H1 (cell line): ENCODE data around the gene CTNND2. TPM values are rescaled to one million over a fixed set of nuclear protein-coding genes. Genes with fewer than 3 reads are reported as not detected.

Source experiments
- CTCF ChIA-PET: fragments of 300-600 bp; sonication (Branson Sonifier 250); formaldehyde crosslinking; loops from one replicate; lab custom pipeline; 2021; ENCODE audit not compliant: partially characterized antibody; lab: Charles Lee
- POLR2A ChIA-PET: fragments of 300-600 bp; sonication (Branson Sonifier 250); formaldehyde crosslinking; loops from one replicate; lab custom pipeline; 2021; ENCODE audit warnings: inconsistent platforms; ENCODE audit not compliant: partially characterized antibody; lab: Charles Lee
- DNase-seq, 2 experiments: peaks; one replicate each; pipeline versions ENCODE4 v3.0.0 to v3.0.0-alpha.2; 2010 to 2022; ENCODE audit warnings: low spot score in 2 of 2, low read depth in 1 of 2, mixed read lengths in 1 of 2
- FAIRE-seq: peaks from 2 replicates; lab custom pipeline; 2011; peaks lifted over from hg19 to GRCh38; lab: Jason Lieb, UNC
- H2AFZ ChIP-seq: 2 replicates; pipeline ENCODE4 v1.8.1; 2012; ENCODE audit warnings: low read length, inconsistent platforms
- H2AK5ac ChIP-seq: 2 replicates; pipeline ENCODE4 v1.6.1; 2013; ENCODE audit warnings: low read depth, low read length
- H2BK120ac ChIP-seq: replicated peaks from 2 replicates; pipeline ENCODE3; 2013; ENCODE audit warnings: low read depth, low read length, inconsistent platforms
- H2BK12ac ChIP-seq: 2 replicates; pipeline ENCODE4 v1.6.1; 2013; ENCODE audit warnings: low read depth, low read length
- H2BK15ac ChIP-seq: 2 replicates; pipeline ENCODE4 v1.6.1; 2013; ENCODE audit warnings: low read length
- H2BK20ac ChIP-seq: 2 replicates; pipeline ENCODE4 v1.6.1; 2013; ENCODE audit warnings: low read length
- H2BK5ac ChIP-seq: 2 replicates; pipeline ENCODE4 v1.6.1; 2013; ENCODE audit warnings: low read depth, low read length
- H3K14ac ChIP-seq: 2 replicates; pipeline ENCODE4 v1.6.1; 2013; ENCODE audit warnings: inconsistent platforms; ENCODE audit not compliant: insufficient read length
- H3K18ac ChIP-seq: 2 replicates; pipeline ENCODE4 v1.6.1; 2013; ENCODE audit warnings: low read length; ENCODE audit errors: extremely low read depth
- H3K23ac ChIP-seq: 2 replicates; pipeline ENCODE4 v1.6.1; 2013; ENCODE audit warnings: inconsistent platforms; ENCODE audit not compliant: insufficient read length
- H3K23me2 ChIP-seq: 2 replicates; pipeline ENCODE4 v1.6.1; 2013; ENCODE audit warnings: low read depth, low read length
- H3K27ac ChIP-seq: 2 replicates; pipeline ENCODE4 v1.6.1; 2011; ENCODE audit warnings: low read depth, low read length, inconsistent platforms
- H3K27me3 ChIP-seq, 4 experiments: replicated peaks in 1 of 4; 1 replicate in 1 of 4; 2 replicates in 3 of 4; pipeline versions ENCODE4 v1.6.1 to v1.8.1; 2011 to 2013; ENCODE audit warnings: low read length in 3 of 4, mild to moderate bottlenecking in 3 of 4, inconsistent platforms in 2 of 4, mixed read lengths in 2 of 4, moderate library complexity in 1 of 4; ENCODE audit not compliant: control insufficient read depth in 3 of 4, insufficient read depth in 3 of 4; ENCODE audit errors: extremely low read depth in 1 of 4
- H3K36me3 ChIP-seq, 4 experiments: 2 replicates each; pipeline versions ENCODE4 v1.6.1 to v1.8.1; 2011 to 2013; ENCODE audit warnings: mild to moderate bottlenecking in 4 of 4, low read length in 3 of 4, moderate library complexity in 2 of 4, control low read depth in 1 of 4, inconsistent platforms in 1 of 4; ENCODE audit not compliant: insufficient read depth in 4 of 4, control insufficient read depth in 2 of 4
- H3K4ac ChIP-seq: replicated peaks from 2 replicates; pipeline ENCODE3; 2013; ENCODE audit warnings: low read length, low read depth, mixed read lengths, inconsistent platforms; ENCODE audit not compliant: insufficient read length
- H3K4me1 ChIP-seq, 4 experiments: replicated peaks in 1 of 4; 1 replicate in 1 of 4; 2 replicates in 3 of 4; pipeline versions ENCODE4 v1.6.1 to v1.8.1; 2011 to 2013; ENCODE audit warnings: low read length in 3 of 4, inconsistent platforms in 2 of 4, mixed read lengths in 1 of 4; ENCODE audit not compliant: insufficient read depth in 4 of 4, control insufficient read depth in 3 of 4
- H3K4me2 ChIP-seq, 2 experiments: 2 replicates each; pipeline versions ENCODE4 v1.6.1 to v1.8.1; 2011 to 2013; ENCODE audit warnings: low read depth in 2 of 2, low read length in 2 of 2, control low read depth in 1 of 2, inconsistent platforms in 1 of 2, mild to moderate bottlenecking in 1 of 2; ENCODE audit not compliant: insufficient read depth in 1 of 2
- H3K4me3 ChIP-seq, 4 experiments: fragments of 200-600, 300-600 bp in 1 of 4; sonication (generic), shearing (Covaris generic), sonication (Bioruptor Twin) in 1 of 4; 2 replicates each; pipeline versions ENCODE4 v1.5.1 to v1.8.1; 2011 to 2016; ENCODE audit warnings: low read length in 4 of 4, low read depth in 3 of 4, control low read depth in 2 of 4, inconsistent platforms in 2 of 4, mild to moderate bottlenecking in 2 of 4, mixed read lengths in 1 of 4, moderate library complexity in 1 of 4; ENCODE audit not compliant: insufficient read depth in 2 of 4; ENCODE audit errors: extremely low read depth in 1 of 4
- H3K56ac ChIP-seq: replicated peaks from 2 replicates; pipeline ENCODE3; 2013; ENCODE audit warnings: low read depth, mild to moderate bottlenecking, mixed read lengths, low read length, inconsistent platforms; ENCODE audit not compliant: insufficient read length
- H3K79me1 ChIP-seq: 2 replicates; pipeline ENCODE4 v1.6.1; 2013; ENCODE audit warnings: low read depth, low read length, control low read depth
- H3K79me2 ChIP-seq, 2 experiments: 2 replicates each; pipeline versions ENCODE4 v1.6.1 to v1.8.1; 2012 to 2013; ENCODE audit warnings: low read length in 2 of 2, mild to moderate bottlenecking in 2 of 2, inconsistent platforms in 1 of 2; ENCODE audit not compliant: insufficient read depth in 2 of 2, control insufficient read depth in 1 of 2
- H3K9ac ChIP-seq, 4 experiments: replicated peaks in 1 of 4; 1 replicate in 1 of 4; 2 replicates in 3 of 4; pipeline versions ENCODE4 v1.6.1 to v1.8.1; 2011 to 2013; ENCODE audit warnings: low read depth in 3 of 4, low read length in 3 of 4, control low read depth in 2 of 4, mild to moderate bottlenecking in 2 of 4, moderate library complexity in 2 of 4, inconsistent platforms in 1 of 4; ENCODE audit errors: extremely low read depth in 1 of 4
- H3K9me3 ChIP-seq, 2 experiments: 2 replicates each; pipeline versions ENCODE4 v1.6.1 to v1.8.1; 2012 to 2013; ENCODE audit warnings: mild to moderate bottlenecking in 2 of 2, moderate library complexity in 2 of 2, control low read depth in 1 of 2, inconsistent platforms in 1 of 2, low read depth in 1 of 2, low read length in 1 of 2, mixed read lengths in 1 of 2; ENCODE audit not compliant: insufficient read depth in 2 of 2
- H4K20me1 ChIP-seq, 2 experiments: replicated peaks in 1 of 2; 2 replicates each; pipeline versions ENCODE3 to v1.8.1; 2011 to 2013; ENCODE audit warnings: inconsistent platforms in 2 of 2, low read length in 2 of 2, mild to moderate bottlenecking in 1 of 2; ENCODE audit not compliant: insufficient read depth in 2 of 2, control insufficient read depth in 1 of 2
- H4K5ac ChIP-seq: 2 replicates; pipeline ENCODE4 v1.6.1; 2013; ENCODE audit warnings: low read length, low read depth, mixed read lengths, inconsistent platforms; ENCODE audit not compliant: insufficient read length
- H4K8ac ChIP-seq: 2 replicates; pipeline ENCODE4 v1.8.0; 2013; ENCODE audit warnings: mild to moderate bottlenecking, moderate library complexity, low read length, inconsistent platforms; ENCODE audit not compliant: insufficient read depth; ENCODE audit errors: extremely low read depth
- H4K91ac ChIP-seq: replicated peaks from 2 replicates; pipeline ENCODE3; 2013; ENCODE audit warnings: low read length, mixed read lengths, inconsistent platforms; ENCODE audit not compliant: insufficient read length
- BACH1 ChIP-seq: IDR thresholded peaks from 2 replicates; pipeline ENCODE4 v1.6.1; 2012; ENCODE audit warnings: low read length, improper control_type of control experiment
- CREB1 ChIP-seq: IDR thresholded peaks from 2 replicates; pipeline ENCODE4 v1.6.1; 2012; ENCODE audit warnings: inconsistent platforms
- CTBP2 ChIP-seq: IDR thresholded peaks from 2 replicates; pipeline ENCODE4 v1.7.0; 2011; ENCODE audit warnings: borderline replicate concordance, mild to moderate bottlenecking, moderate library complexity, mixed read lengths, low read length; ENCODE audit not compliant: insufficient read depth, insufficient read length
- EGR1 ChIP-seq: IDR thresholded peaks from 2 replicates; pipeline ENCODE4 v1.6.1; 2011; ENCODE audit warnings: low read depth, low read length, borderline replicate concordance
- EP300 ChIP-seq, 2 experiments: IDR thresholded peaks; 1 replicate in 1 of 2; 2 replicates in 1 of 2; pipeline ENCODE4 v1.6.1; 2011 to 2012; ENCODE audit warnings: low read depth in 2 of 2, low read length in 2 of 2, mild to moderate bottlenecking in 2 of 2, borderline replicate concordance in 1 of 2, inconsistent platforms in 1 of 2, moderate library complexity in 1 of 2
- GTF2F1 ChIP-seq: IDR thresholded peaks from 2 replicates; pipeline ENCODE4 v1.6.1; 2012; ENCODE audit warnings: low read depth, low read length, improper control_type of control experiment, borderline replicate concordance
- HDAC6 ChIP-seq: IDR thresholded peaks from one replicate; pipeline ENCODE4 v1.7.1; 2012; ENCODE audit warnings: low read depth, mild to moderate bottlenecking, inconsistent platforms, low read length, moderate library complexity
- KDM4A ChIP-seq: IDR thresholded peaks from one replicate; pipeline ENCODE4 v1.7.1; 2012; ENCODE audit warnings: low read depth, mild to moderate bottlenecking, moderate library complexity, low read length, inconsistent platforms; ENCODE audit not compliant: severe bottlenecking
- RAD21 ChIP-seq, 2 experiments: IDR thresholded peaks in 1 of 2; conservative IDR thresholded peaks in 1 of 2; 2 replicates each; pipeline ENCODE4 v1.6.1; 2011; ENCODE audit warnings: low read depth in 2 of 2, low read length in 2 of 2, improper control_type of control experiment in 1 of 2, inconsistent platforms in 1 of 2, mild to moderate bottlenecking in 1 of 2, moderate library complexity in 1 of 2
- RBBP5 ChIP-seq: IDR thresholded peaks from 2 replicates; pipeline ENCODE4 v1.7.1; 2012; ENCODE audit warnings: low read depth, mild to moderate bottlenecking, inconsistent platforms, low read length, moderate library complexity, borderline replicate concordance
- RFX5 ChIP-seq: IDR thresholded peaks from 2 replicates; pipeline ENCODE4 v1.6.1; 2011; ENCODE audit warnings: low read depth, low read length, improper control_type of control experiment, borderline replicate concordance
- SAP30 ChIP-seq: fragments of 300-600 bp; sonication (generic); IDR thresholded peaks from 2 replicates; pipeline ENCODE4 v1.7.1; 2012; ENCODE audit warnings: low read length, moderate library complexity, mild to moderate bottlenecking, inconsistent platforms; ENCODE audit not compliant: insufficient read depth, insufficient replicate concordance
- SRF ChIP-seq: IDR thresholded peaks from 2 replicates; pipeline ENCODE4 v1.6.1; 2011; ENCODE audit warnings: mild to moderate bottlenecking, low read depth, low read length, moderate library complexity
- TBP ChIP-seq: IDR thresholded peaks from 2 replicates; pipeline ENCODE4 v1.6.1; 2011; ENCODE audit warnings: low read depth, low read length, improper control_type of control experiment
- TEAD4 ChIP-seq: IDR thresholded peaks from 2 replicates; pipeline ENCODE4 v1.6.1; 2012; ENCODE audit warnings: low read depth, low read length, inconsistent platforms, mixed read lengths
- WGBS, 2 experiments: shearing (Covaris generic) in 1 of 2; methylation state at CpG; one replicate each; pipeline versions ENCODE4 v1.1.6 to v1.1.7; 2013 to 2015; ENCODE audit warnings: low lambda C conversion rate in 2 of 2, mixed read lengths in 2 of 2, inconsistent platforms in 1 of 2, low coverage in 1 of 2, missing lambda C conversion rate in 1 of 2; ENCODE audit not compliant: insufficient replicate concordance in 2 of 2, insufficient coverage in 1 of 2, insufficient read length in 1 of 2; ENCODE audit errors: extremely low coverage in 1 of 2, missing lambda C conversion rate in 1 of 2; 5-methylcytosine and 5-hydroxymethylcytosine counted together
- polyA plus RNA-seq, 7 experiments: library from polyadenylated mRNA; depleted of rRNA in 3 of 7; stranded (reverse) in 5 of 7; unstranded in 2 of 7; fragments of >200 nt in 5 of 7; fragments of 200-250 nt in 2 of 7; gene quantifications; 1 replicate in 5 of 7; 2 replicates in 1 of 7; 4 replicates in 1 of 7; pipeline versions ENCODE4 v1.2.1 to v1.2.3, GENCODE V29; 2011 to 2013; ENCODE audit warnings: missing spikeins in 2 of 7, mixed read lengths in 2 of 7
- total RNA-seq: library from RNA; stranded (reverse); fragmentation: NEBNext Ultra II Directional; extraction: Animal tissue kit (Norgen Biotek cat#: 25700); gene quantifications from 2 replicates; pipeline ENCODE4 v1.2.1, GENCODE V29; 2021

Gene CTNND2
- total and polyA plus RNA-seq, 2 of the 8 experiments (the other 6 are each of a cell fraction or from before 2014, with no cell fraction given), result 7.4 to 14.2 TPM

- no peak for DNase-seq
- no peak overlapping the region for H3K14ac ChIP-seq
- H3K9me3 ChIP-seq, result no peaks in the 10 kb centered on the region
- H3K4me1 ChIP-seq, result no peaks in the 10 kb centered on the region
- no peak overlapping the region for H3K27ac ChIP-seq
- H3K36me3 ChIP-seq, result no peaks in the 10 kb centered on the region; a peak in 1 of 8 replicates
- CTCF ChIA-PET, result no interaction called here
- no peaks in the 10 kb centered on the region for H3K79me2 ChIP-seq
- H4K91ac ChIP-seq, result no peak overlapping the region
- H4K20me1 ChIP-seq, result no peaks in the 10 kb centered on the region
- POLR2A ChIA-PET, result no interaction called here
- H3K9ac ChIP-seq, result no peak overlapping the region
- no peak overlapping the region for H2AFZ ChIP-seq
- no peaks in the 10 kb centered on the region for H3K27me3 ChIP-seq
- no peak for TF ChIP-seq GTF2F1
- no peak for TF ChIP-seq TEAD4
- no peak for TF ChIP-seq KDM4A
- no peak for TF ChIP-seq EP300 (IDR thresholded peaks at IDR 0.05; ENCODE audit: borderline replicate concordance in 1 of 2, low read depth in 2 of 2, low read length in 2 of 2)
- TF ChIP-seq SRF, result no peak
- TF ChIP-seq RFX5, result no peak
- TF ChIP-seq EGR1, result no peak
- no peak for TF ChIP-seq HDAC6
- no peak for TF ChIP-seq TBP
- TF ChIP-seq CREB1, result no peak
- TF ChIP-seq CTBP2, result no peak
- no peak for TF ChIP-seq BACH1
- TF ChIP-seq SAP30, result no peak
- TF ChIP-seq RAD21 (IDR thresholded peaks at IDR 0.05 in 1 of 2, conservative IDR thresholded peaks at IDR 0.05 in 1 of 2; ENCODE audit: low read depth in 2 of 2, low read length in 2 of 2), result no peak
- no peak for TF ChIP-seq RBBP5
- no peak overlapping the region for H2BK20ac ChIP-seq
- H3K79me1 ChIP-seq, result no peaks in the 10 kb centered on the region
- H3K23ac ChIP-seq, result no peak overlapping the region
- H2AK5ac ChIP-seq, result no peak overlapping the region
- no peak overlapping the region for H4K8ac ChIP-seq
- H2BK12ac ChIP-seq, result no peak overlapping the region
- no peak overlapping the region for H3K4me3 ChIP-seq
- H2BK15ac ChIP-seq, result no peak overlapping the region
- no peak overlapping the region for H3K56ac ChIP-seq
- FAIRE-seq, result no peak
- H3K18ac ChIP-seq, result no peak overlapping the region
- no peak overlapping the region for H4K5ac ChIP-seq
- no peak overlapping the region for H3K4me2 ChIP-seq
- H2BK120ac ChIP-seq, result no peak overlapping the region
- 90% methylated on average over 1 of the region's 1 CpG; no CpG with 5 or more reads in 1 of the 2 experiments for WGBS, 2 experiments
- H3K4ac ChIP-seq, result no peak overlapping the region
- no peaks in the 10 kb centered on the region for H3K23me2 ChIP-seq
- H2BK5ac ChIP-seq, result no peak overlapping the region
Measured at GRCh38 chr5:11925701-11926100, 21.5 kb upstream of the CTNND2 start.
